Astrocyte of the cerebellum (primary cell): ENCODE measurements around the gene CACNA1D.

ENCODE experiments used
- DNase-seq: peaks from one replicate; pipeline ENCODE4 v3.0.0-alpha.2; 2011; ENCODE audit warnings: low read depth
- H3K4me3 ChIP-seq: 2 replicates; pipeline ENCODE4 v1.5.1; 2011; ENCODE audit warnings: mild to moderate bottlenecking, low read depth, low read length, moderate library complexity
- CTCF ChIP-seq: IDR thresholded peaks from 2 replicates; pipeline ENCODE4 v1.5.1; 2012; ENCODE audit warnings: low read length, low read depth, moderate library complexity, mild to moderate bottlenecking; ENCODE audit errors: missing control alignments
- in situ Hi-C: cut with HindIII; loops from 2 replicates; pipeline ENCODE4 v1.10.0; 2017; ENCODE audit warnings: low sequenced_read_pairs

CACNA1D gene

DNA sequence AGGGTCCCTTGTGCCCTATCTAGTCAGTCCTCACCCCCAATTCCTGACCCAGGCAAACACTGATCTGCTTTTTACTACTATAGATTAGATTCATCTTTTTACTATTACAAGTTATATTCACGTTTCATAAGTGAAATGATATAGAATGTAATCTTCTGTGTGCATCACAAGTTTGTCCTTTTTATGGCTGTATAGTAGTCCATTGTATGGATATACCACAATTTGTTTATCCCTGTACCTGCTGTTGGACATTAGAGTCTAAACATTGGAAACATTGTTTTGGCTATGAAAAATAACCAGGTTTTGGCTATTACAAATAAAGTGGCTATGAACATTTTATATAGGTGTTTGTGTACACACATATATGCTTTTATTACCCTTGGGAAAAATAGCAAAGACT lies 112.4 kb downstream of the CACNA1D start:
- no peak overlapping the region for H3K4me3 ChIP-seq
- in situ Hi-C loops = no loop called here

DNA sequence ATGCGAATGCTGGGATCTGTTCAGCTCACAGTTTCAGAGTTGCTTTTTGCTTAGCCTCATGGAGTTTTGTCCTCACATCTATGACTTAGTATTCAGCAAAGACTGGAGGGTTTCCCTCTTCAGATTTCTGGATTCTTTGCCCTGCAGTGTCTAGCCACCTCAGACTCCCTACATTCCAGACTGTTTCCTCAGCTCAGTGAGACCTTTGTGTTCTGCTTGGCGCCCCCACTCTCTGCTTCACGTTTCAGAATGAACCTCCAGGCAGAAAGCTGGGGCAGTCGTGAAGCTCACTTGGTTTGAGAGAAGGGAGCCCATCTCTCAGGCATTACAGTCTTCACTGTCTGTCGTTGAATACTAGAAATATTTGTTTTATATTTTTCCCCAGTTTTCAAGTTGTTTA lies 118.1 kb downstream of the CACNA1D start:
- no peak overlapping the region for H3K4me3 ChIP-seq
- TF ChIP-seq CTCF = no peak
- in situ Hi-C loops = no loop called here
- no peak for DNase-seq

More for the DNA sequence above, 112.4 kb downstream of the CACNA1D start:
- no peak for TF ChIP-seq CTCF
- DNase-seq = no peak

DNA sequence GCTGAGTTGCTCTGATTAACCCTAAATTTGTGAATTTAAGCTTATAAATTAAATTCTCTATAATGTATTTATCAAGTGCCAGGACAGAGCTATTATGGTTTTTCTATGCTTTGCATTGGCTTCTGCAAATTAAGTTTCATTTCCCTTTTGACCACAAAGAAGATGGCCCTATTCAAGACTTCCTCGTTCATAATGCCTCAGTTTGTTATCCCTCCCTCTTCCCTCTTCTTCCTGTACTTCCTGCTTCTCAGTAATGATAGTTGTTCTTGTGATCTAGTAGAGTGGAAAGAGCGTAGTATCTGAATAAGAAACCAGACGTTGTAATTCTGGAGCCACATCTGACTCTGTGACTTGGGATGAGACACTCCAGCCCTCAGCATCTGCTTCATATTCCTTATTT lies 118.7 kb downstream of the CACNA1D start:
- no peak overlapping the region for H3K4me3 ChIP-seq
- in situ Hi-C loops = no loop called here
- no peak for DNase-seq
- TF ChIP-seq CTCF = no peak

GRCh38 chr3:53614307-53614706 lies 119.9 kb downstream of the CACNA1D start:
- no peak for TF ChIP-seq CTCF
- DNase-seq = no peak
- H3K4me3 ChIP-seq = no peak overlapping the region
- in situ Hi-C loops = no loop called here

GRCh38 chr3:53616321-53616720 lies 121.9 kb downstream of the CACNA1D start:
- no peak for TF ChIP-seq CTCF
- in situ Hi-C loops = no loop called here
- no peak overlapping the region for H3K4me3 ChIP-seq
- no peak for DNase-seq

DNA sequence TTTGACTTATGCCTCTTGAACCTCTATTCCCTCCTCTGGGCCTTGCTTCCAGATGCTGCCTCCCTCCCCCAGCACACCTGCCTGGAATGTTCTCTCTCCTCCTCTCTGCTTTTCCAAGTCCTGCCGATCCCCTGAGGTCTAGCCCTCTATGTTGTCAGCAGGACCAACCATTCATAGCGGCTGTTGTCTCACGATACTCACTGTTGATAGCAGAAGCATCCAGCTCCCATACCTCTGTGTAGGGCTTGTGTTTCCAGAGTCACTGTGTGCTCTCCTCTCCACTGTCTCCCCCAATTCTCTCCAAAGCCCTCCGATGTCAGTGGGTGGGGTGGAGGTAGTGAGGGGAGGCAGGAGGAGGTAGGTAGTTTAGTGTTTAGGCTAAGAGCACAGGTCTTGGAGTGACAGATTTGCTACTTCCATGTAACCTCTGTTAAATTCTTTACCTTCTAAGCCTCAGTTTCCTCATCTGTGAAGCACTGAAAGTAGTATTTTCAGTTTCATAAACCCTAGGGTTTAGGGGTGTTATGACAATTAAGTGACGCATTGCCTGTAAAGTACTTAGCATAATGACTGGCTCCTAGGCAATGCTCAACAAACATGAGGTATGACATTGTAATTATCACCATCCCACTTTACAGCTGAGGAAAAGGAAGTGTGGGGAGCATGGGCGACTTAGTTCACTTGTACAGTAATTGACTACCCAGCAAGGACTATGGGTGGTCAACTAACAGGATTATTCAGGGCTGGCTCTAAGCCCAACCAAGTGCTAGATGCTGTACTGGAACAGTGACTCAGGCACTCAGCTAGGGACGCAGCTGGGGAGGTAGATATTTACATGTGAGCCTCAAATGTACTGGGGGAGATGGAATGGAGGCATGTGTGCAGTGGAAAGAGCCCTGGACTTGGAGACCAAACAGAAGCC lies 122.8 kb downstream of the CACNA1D start:
- DNase-seq = no peak
- TF ChIP-seq CTCF = no peak
- in situ Hi-C loops = no loop called here
- no peak overlapping the region for H3K4me3 ChIP-seq
